Smooth muscle cell (in vitro differentiated cells): ENCODE data around the gene TRIM24. TPM values are rescaled to one million over a fixed set of nuclear protein-coding genes. Genes with fewer than 3 reads are reported as not detected.

Experiments used
- DNase-seq: peaks from one replicate; lab custom pipeline; 2025; ENCODE audit not compliant: unreplicated experiment; lab: John Stamatoyannopoulos, UW
- H2AFZ ChIP-seq: fragments of 200-600 bp; sonication (generic); 2 replicates; pipeline ENCODE4 v1.6.0; 2016; ENCODE audit warnings: antibody characterized with exemption, low read depth, mild to moderate bottlenecking
- H3F3A ChIP-seq: fragments of 200-600 bp; sonication (generic); 2 replicates; pipeline ENCODE4 v1.6.0; 2017; ENCODE audit warnings: antibody characterized with exemption, low read depth
- H3K27ac ChIP-seq: fragments of 200-600 bp; sonication (generic); 2 replicates; pipeline ENCODE4 v1.5.1; 2016; ENCODE audit warnings: low read depth, mild to moderate bottlenecking
- H3K27me3 ChIP-seq: fragments of 200-600 bp; sonication (generic); 2 replicates; pipeline ENCODE4 v1.6.1; 2016; ENCODE audit warnings: low read depth, mild to moderate bottlenecking
- H3K36me3 ChIP-seq: fragments of 200-600 bp; sonication (generic); 2 replicates; pipeline ENCODE4 v1.5.1; 2016; ENCODE audit warnings: low read depth
- H3K4me1 ChIP-seq: fragments of 200-600 bp; sonication (generic); 2 replicates; pipeline ENCODE4 v1.5.1; 2016; ENCODE audit warnings: low read depth
- H3K4me2 ChIP-seq: fragments of 200-600 bp; sonication (generic); 2 replicates; pipeline ENCODE4 v1.6.0; 2016; ENCODE audit warnings: mild to moderate bottlenecking
- H3K4me3 ChIP-seq: fragments of 200-600 bp; sonication (generic); 2 replicates; pipeline ENCODE4 v1.5.1; 2016; ENCODE audit warnings: mild to moderate bottlenecking
- H3K79me2 ChIP-seq: fragments of 200-600 bp; sonication (generic); 2 replicates; pipeline ENCODE4 v1.6.0; 2016; ENCODE audit warnings: low read depth, mild to moderate bottlenecking
- H3K9ac ChIP-seq: fragments of 200-600 bp; sonication (generic); 2 replicates; pipeline ENCODE4 v1.6.0; 2016; ENCODE audit warnings: low read depth
- H3K9me3 ChIP-seq: fragments of 200-600 bp; sonication (generic); replicated peaks from 2 replicates; pipeline ENCODE4 v1.5.1; 2016; ENCODE audit warnings: low read depth
- H4K20me1 ChIP-seq: fragments of 200-600 bp; sonication (generic); 2 replicates; pipeline ENCODE4 v1.6.0; 2016; ENCODE audit warnings: low read depth
- CTCF ChIP-seq: fragments of 200-600 bp; sonication (generic); IDR thresholded peaks from 2 replicates; pipeline ENCODE4 v1.5.1; 2017; ENCODE audit warnings: borderline replicate concordance, mild to moderate bottlenecking, antibody characterized with exemption; ENCODE audit not compliant: insufficient read depth, poor library complexity, severe bottlenecking
- WGBS: methylation state at CpG from one replicate; pipeline ENCODE4 v1.1.7; 2016; ENCODE audit warnings: low lambda C conversion rate; 5-methylcytosine and 5-hydroxymethylcytosine counted together
- polyA plus RNA-seq: library from polyadenylated mRNA; unstranded; fragments of >200 nt; fragmentation: Nextera tagmentation; extraction: Ambion mirVana; gene quantifications from 2 replicates; pipeline ENCODE4 v1.2.1, GENCODE V29; 2016
- total RNA-seq: library from RNA; depleted of rRNA; stranded (reverse); fragments of >200 nt; gene quantifications from 2 replicates; pipeline ENCODE4 v1.2.3, GENCODE V29; 2014

The TRIM24 gene
- total and polyA plus RNA-seq, 2 experiments from 2014 or later: 24.9 to 60.7 TPM

- TF ChIP-seq CTCF: no peak
- no peaks in the 10 kb centered on the region for H3K27me3 ChIP-seq
- no peaks in the 10 kb centered on the region for H3K4me1 ChIP-seq
- H3K9ac ChIP-seq: no peak overlapping the region
- H3K27ac ChIP-seq: no peak overlapping the region
- no peak overlapping the region for H2AFZ ChIP-seq
- H3K4me3 ChIP-seq: peak overlapping the region; percentile 6
- H3K4me2 ChIP-seq: no peak overlapping the region
- H4K20me1 ChIP-seq: no peaks in the 10 kb centered on the region
- peaks cover 4% of the 10 kb centered on the region for H3K79me2 ChIP-seq
- H3K36me3 ChIP-seq: peaks cover 91% of the 10 kb centered on the region
- DNase-seq: no peak
- no peaks in the 10 kb centered on the region for H3F3A ChIP-seq
- H3K9me3 ChIP-seq: peaks cover 66% of the 10 kb centered on the region
- 100% methylated on average over 4 of the region's 4 CpGs for WGBS
These were observed 95.6 kb downstream of the TRIM24 start for GRCh38 chr7:138555684-138556083.

GRCh38 chr7:138556771-138557484, 96.9 kb downstream of the TRIM24 start:
- TF ChIP-seq CTCF: no peak
- Histone ChIP-seq H2AFZ (no peak overlapping the region), H3K36me3 (peaks cover 92% of the 10 kb centered on the region), H3K4me1 (no peaks in the 10 kb centered on the region), H3K4me3 (peak overlapping the region; percentile 6), H3K79me2 (peaks cover 4% of the 10 kb centered on the region), H3K9ac (no peak overlapping the region), H3K27ac (no peak overlapping the region), H3K27me3 (no peaks in the 10 kb centered on the region), H3K4me2 (no peak overlapping the region), H3F3A (no peaks in the 10 kb centered on the region), H3K9me3 (peaks cover 63% of the 10 kb centered on the region), H4K20me1 (no peaks in the 10 kb centered on the region)
- DNase-seq: no peak
- WGBS: 99% methylated on average over 3 of the region's 3 CpGs

- H3K9me3 ChIP-seq: peaks cover 39% of the 10 kb centered on the region
- no peaks in the 10 kb centered on the region for H3K27me3 ChIP-seq
- peaks cover 86% of the 10 kb centered on the region for H3K36me3 ChIP-seq
- H3K27ac ChIP-seq: no peak overlapping the region
- no peak overlapping the region for H3K4me3 ChIP-seq
- no peak overlapping the region for H3K9ac ChIP-seq
- no peak for DNase-seq
- no peaks in the 10 kb centered on the region for H4K20me1 ChIP-seq
- WGBS: 100% methylated on average over 5 of the region's 5 CpGs
- no peak overlapping the region for H3K4me2 ChIP-seq
- peaks cover 9% of the 10 kb centered on the region for H3F3A ChIP-seq
- peaks cover 4% of the 10 kb centered on the region for H3K79me2 ChIP-seq
- H3K4me1 ChIP-seq: no peaks in the 10 kb centered on the region
- H2AFZ ChIP-seq: no peak overlapping the region
- no peak for TF ChIP-seq CTCF
These were observed 99.4 kb downstream of the TRIM24 start for GRCh38 chr7:138559448-138559847.

GRCh38 chr7:138563808-138564207, 103.7 kb downstream of the TRIM24 start:
- no peak overlapping the region for H3K27ac ChIP-seq
- no peaks in the 10 kb centered on the region for H3K79me2 ChIP-seq
- no peak overlapping the region for H3K4me2 ChIP-seq
- TF ChIP-seq CTCF: no peak
- no peak overlapping the region for H3K9ac ChIP-seq
- H3F3A ChIP-seq: peaks cover 23% of the 10 kb centered on the region
- H3K4me1 ChIP-seq: no peaks in the 10 kb centered on the region
- WGBS: 94% methylated on average over 4 of the region's 4 CpGs
- no peaks in the 10 kb centered on the region for H3K9me3 ChIP-seq
- no peaks in the 10 kb centered on the region for H4K20me1 ChIP-seq
- no peak for DNase-seq
- H3K36me3 ChIP-seq: peaks cover 65% of the 10 kb centered on the region
- H3K27me3 ChIP-seq: no peaks in the 10 kb centered on the region
- no peak overlapping the region for H2AFZ ChIP-seq
- no peak overlapping the region for H3K4me3 ChIP-seq
